Measurements from ENCODE around the gene ARID2.

The ARID2 gene

GRCh38 chr12:45918818-45919217 is 189.3 kb downstream of the ARID2 start:
- H3K4me1 ChIP-seq (ENCODE audit: control insufficient read depth, insufficient read depth, low read length, unreplicated experiment) = peaks cover 6% of the 10 kb centered on the region
- H3K27me3 ChIP-seq (ENCODE audit: insufficient read depth, low read length) = no peaks in the 10 kb centered on the region
- H3K36me3 ChIP-seq (ENCODE audit: insufficient read depth, low read length) = peaks cover 10% of the 10 kb centered on the region
- H2AFZ ChIP-seq (ENCODE audit: low read length, unreplicated experiment) = no peak overlapping the region
- H3K4me3 ChIP-seq (ENCODE audit: low read depth, low read length) = no peak overlapping the region
- no peaks in the 10 kb centered on the region for H3K79me2 ChIP-seq (ENCODE audit: control insufficient read depth, insufficient read depth, low read length, unreplicated experiment)
- no peak overlapping the region for H3K27ac ChIP-seq (ENCODE audit: low read depth, low read length)

- Histone ChIP-seq H3K36me3 (ENCODE audit: insufficient read depth, low read length) (peaks cover 51% of the 10 kb centered on the region), H3K4me3 (ENCODE audit: low read depth, low read length) (no peak overlapping the region), H2AFZ (ENCODE audit: low read length, unreplicated experiment) (no peak overlapping the region), H3K79me2 (ENCODE audit: control insufficient read depth, insufficient read depth, low read length, unreplicated experiment) (no peaks in the 10 kb centered on the region), H3K27ac (ENCODE audit: low read depth, low read length) (no peak overlapping the region), H3K4me1 (ENCODE audit: control insufficient read depth, insufficient read depth, low read length, unreplicated experiment) (no peaks in the 10 kb centered on the region), H3K27me3 (ENCODE audit: insufficient read depth, low read length) (no peaks in the 10 kb centered on the region)
Measured at GRCh38 chr12:45928309-45928708, 198.8 kb downstream of the ARID2 start.

GRCh38 chr12:45930369-45930768 is 200.9 kb downstream of the ARID2 start:
- no peak overlapping the region for H3K4me3 ChIP-seq (ENCODE audit: low read depth, low read length)
- H3K36me3 ChIP-seq (ENCODE audit: insufficient read depth, low read length) = peaks cover 41% of the 10 kb centered on the region
- H3K4me1 ChIP-seq (ENCODE audit: control insufficient read depth, insufficient read depth, low read length, unreplicated experiment) = no peaks in the 10 kb centered on the region
- no peaks in the 10 kb centered on the region for H3K79me2 ChIP-seq (ENCODE audit: control insufficient read depth, insufficient read depth, low read length, unreplicated experiment)
- no peak overlapping the region for H3K27ac ChIP-seq (ENCODE audit: low read depth, low read length)
- no peaks in the 10 kb centered on the region for H3K27me3 ChIP-seq (ENCODE audit: insufficient read depth, low read length)
- no peak overlapping the region for H2AFZ ChIP-seq (ENCODE audit: low read length, unreplicated experiment)

- Histone ChIP-seq H3K27me3 (ENCODE audit: insufficient read depth, low read length) (no peaks in the 10 kb centered on the region), H3K27ac (ENCODE audit: low read depth, low read length) (no peak overlapping the region), H3K4me1 (ENCODE audit: control insufficient read depth, insufficient read depth, low read length, unreplicated experiment) (no peaks in the 10 kb centered on the region), H3K36me3 (ENCODE audit: insufficient read depth, low read length) (peaks cover 25% of the 10 kb centered on the region), H3K79me2 (ENCODE audit: control insufficient read depth, insufficient read depth, low read length, unreplicated experiment) (no peaks in the 10 kb centered on the region), H2AFZ (ENCODE audit: low read length, unreplicated experiment) (no peak overlapping the region), H3K4me3 (ENCODE audit: low read depth, low read length) (no peak overlapping the region)
Measured at GRCh38 chr12:45933504-45933903, 204.0 kb downstream of the ARID2 start.

- Histone ChIP-seq H3K79me2 (ENCODE audit: control insufficient read depth, insufficient read depth, low read length, unreplicated experiment) (no peaks in the 10 kb centered on the region), H3K4me3 (ENCODE audit: low read depth, low read length) (no peak overlapping the region), H3K36me3 (ENCODE audit: insufficient read depth, low read length) (peaks cover 23% of the 10 kb centered on the region), H2AFZ (ENCODE audit: low read length, unreplicated experiment) (no peak overlapping the region), H3K4me1 (ENCODE audit: control insufficient read depth, insufficient read depth, low read length, unreplicated experiment) (no peaks in the 10 kb centered on the region), H3K27ac (ENCODE audit: low read depth, low read length) (no peak overlapping the region), H3K27me3 (ENCODE audit: insufficient read depth, low read length) (no peaks in the 10 kb centered on the region)
Measured at GRCh38 chr12:45934956-45935355, 205.4 kb downstream of the ARID2 start.

- H3K27me3 ChIP-seq (ENCODE audit: insufficient read depth, low read length) = no peaks in the 10 kb centered on the region
- H2AFZ ChIP-seq (ENCODE audit: low read length, unreplicated experiment) = no peak overlapping the region
- H3K4me3 ChIP-seq (ENCODE audit: low read depth, low read length) = no peak overlapping the region
- no peaks in the 10 kb centered on the region for H3K4me1 ChIP-seq (ENCODE audit: control insufficient read depth, insufficient read depth, low read length, unreplicated experiment)
- peaks cover 17% of the 10 kb centered on the region for H3K36me3 ChIP-seq (ENCODE audit: insufficient read depth, low read length)
- H3K27ac ChIP-seq (ENCODE audit: low read depth, low read length) = no peak overlapping the region
- no peaks in the 10 kb centered on the region for H3K79me2 ChIP-seq (ENCODE audit: control insufficient read depth, insufficient read depth, low read length, unreplicated experiment)
Measured at GRCh38 chr12:45938566-45938965, 209.1 kb downstream of the ARID2 start.

- H3K27ac ChIP-seq (ENCODE audit: low read depth, low read length) = no peak overlapping the region
- no peaks in the 10 kb centered on the region for H3K27me3 ChIP-seq (ENCODE audit: insufficient read depth, low read length)
- no peaks in the 10 kb centered on the region for H3K4me1 ChIP-seq (ENCODE audit: control insufficient read depth, insufficient read depth, low read length, unreplicated experiment)
- no peaks in the 10 kb centered on the region for H3K79me2 ChIP-seq (ENCODE audit: control insufficient read depth, insufficient read depth, low read length, unreplicated experiment)
- H2AFZ ChIP-seq (ENCODE audit: low read length, unreplicated experiment) = no peak overlapping the region
- H3K4me3 ChIP-seq (ENCODE audit: low read depth, low read length) = no peak overlapping the region
- peaks cover 18% of the 10 kb centered on the region for H3K36me3 ChIP-seq (ENCODE audit: insufficient read depth, low read length)
Measured at GRCh38 chr12:45939759-45940158, 210.3 kb downstream of the ARID2 start.

- Histone ChIP-seq H2AFZ (ENCODE audit: low read length, unreplicated experiment) (no peak overlapping the region), H3K79me2 (ENCODE audit: control insufficient read depth, insufficient read depth, low read length, unreplicated experiment) (no peaks in the 10 kb centered on the region), H3K4me3 (ENCODE audit: low read depth, low read length) (no peak overlapping the region), H3K27ac (ENCODE audit: low read depth, low read length) (no peak overlapping the region), H3K4me1 (ENCODE audit: control insufficient read depth, insufficient read depth, low read length, unreplicated experiment) (no peaks in the 10 kb centered on the region), H3K27me3 (ENCODE audit: insufficient read depth, low read length) (no peaks in the 10 kb centered on the region), H3K36me3 (ENCODE audit: insufficient read depth, low read length) (peaks cover 37% of the 10 kb centered on the region)
Measured at GRCh38 chr12:45944771-45945170, 215.3 kb downstream of the ARID2 start.

- Histone ChIP-seq H3K36me3 (ENCODE audit: insufficient read depth, low read length) (peaks cover 33% of the 10 kb centered on the region), H3K4me1 (ENCODE audit: control insufficient read depth, insufficient read depth, low read length, unreplicated experiment) (no peaks in the 10 kb centered on the region), H3K27me3 (ENCODE audit: insufficient read depth, low read length) (no peaks in the 10 kb centered on the region), H3K79me2 (ENCODE audit: control insufficient read depth, insufficient read depth, low read length, unreplicated experiment) (no peaks in the 10 kb centered on the region), H3K4me3 (ENCODE audit: low read depth, low read length) (no peak overlapping the region), H3K27ac (ENCODE audit: low read depth, low read length) (no peak overlapping the region), H2AFZ (ENCODE audit: low read length, unreplicated experiment) (no peak overlapping the region)
Measured at GRCh38 chr12:45946435-45946834, 216.9 kb downstream of the ARID2 start.

- Histone ChIP-seq H3K4me1 (ENCODE audit: control insufficient read depth, insufficient read depth, low read length, unreplicated experiment) (no peaks in the 10 kb centered on the region), H3K27me3 (ENCODE audit: insufficient read depth, low read length) (no peaks in the 10 kb centered on the region), H3K4me3 (ENCODE audit: low read depth, low read length) (no peak overlapping the region), H3K79me2 (ENCODE audit: control insufficient read depth, insufficient read depth, low read length, unreplicated experiment) (no peaks in the 10 kb centered on the region), H2AFZ (ENCODE audit: low read length, unreplicated experiment) (no peak overlapping the region), H3K36me3 (ENCODE audit: insufficient read depth, low read length) (peaks cover 27% of the 10 kb centered on the region), H3K27ac (ENCODE audit: low read depth, low read length) (no peak overlapping the region)
Measured at GRCh38 chr12:45948546-45948945, 219.0 kb downstream of the ARID2 start.
